Gastroesophageal sphincter (tissue), 3 donors: ENCODE results near the gene TENM3.

ENCODE experiments used
- CTCF ChIP-seq, 4 experiments: fragments of 200-600 bp in 2 of 4; fragments of 450-650 bp in 2 of 4; sonication (generic) in 1 of 4; IDR thresholded peaks; one replicate each; pipeline ENCODE4 v1.5.1; 2017 to 2019; ENCODE audit warnings: antibody characterized with exemption in 4 of 4, mild to moderate bottlenecking in 2 of 4, moderate library complexity in 2 of 4
- EP300 ChIP-seq: sonication (generic); formaldehyde crosslinking; IDR thresholded peaks from one replicate; pipeline ENCODE4 v1.6.1; 2017; ENCODE audit warnings: antibody characterized with exemption, mild to moderate bottlenecking
- POLR2A ChIP-seq, 2 donors: fragments of 450-650 bp; IDR thresholded peaks; one replicate each; pipeline ENCODE4 v1.6.1; 2017; ENCODE audit warnings: antibody characterized with exemption in 2 of 2, mild to moderate bottlenecking in 2 of 2, moderate library complexity in 1 of 2
- POLR2AphosphoS5 ChIP-seq: sonication (generic); formaldehyde crosslinking; IDR thresholded peaks from one replicate; pipeline ENCODE4 v1.6.1; 2017; ENCODE audit warnings: antibody characterized with exemption

DNA sequence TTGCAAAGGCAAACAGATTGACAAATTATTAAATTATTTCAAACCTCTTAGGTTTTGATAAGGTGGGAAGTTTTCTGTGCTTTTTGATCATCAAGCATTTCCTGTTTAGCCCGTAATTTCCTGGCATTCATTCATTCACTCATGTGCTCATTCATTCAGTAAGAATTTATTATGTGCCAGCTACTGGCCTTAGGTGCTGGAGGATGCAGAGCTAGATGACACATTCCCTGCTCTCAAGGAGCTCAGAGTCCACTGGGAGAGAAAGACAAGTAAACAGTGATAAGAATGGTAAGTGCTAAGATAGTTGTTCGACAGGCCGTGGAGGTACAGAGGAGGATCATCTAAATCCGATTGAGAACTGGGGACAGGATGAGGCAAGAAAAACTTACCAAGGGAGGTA is 520.9 kb downstream of the TENM3 start:
- TF ChIP-seq POLR2AphosphoS5 (no peak), CTCF (IDR thresholded peaks at IDR 0.05) (no peak), POLR2A (IDR thresholded peaks at IDR 0.05) (no peak), EP300 (no peak)
